ENCODE measurements around the gene SYT3. TPM values are rescaled to one million over a fixed set of nuclear protein-coding genes. Genes with fewer than 3 reads are reported as not detected.
A peak's percentile ranks its signal among the peaks of the same experiment; 100 is the strongest.

Gene SYT3
- total RNA-seq, 1 experiment from 2014 or later, result 14.6 TPM

GRCh38 chr19:50661766-50662650, 22.3 kb upstream of the SYT3 start:
- no peak overlapping the region for H3K27ac Mint-ChIP-seq
- TF ChIP-seq ZBTB43 (CRISPR knock-in tag; IDR thresholded peaks at IDR 0.05) (0 out of 2 replicates have a peak, but pooled peaks have one; percentile 18), ZNF219 (CRISPR knock-in tag; IDR thresholded peaks at IDR 0.05; ENCODE audit: borderline replicate concordance) (no peak)
- ChIA-PET CTCF (interaction anchor here (4.5 kb wide), 1 partner anchor 106 kb away, joined by 13 read pairs; no protein-coding TSS in a partner anchor), POLR2A (no interaction called here)
- peaks cover 24% of the 10 kb centered on the region for H3K4me1 Mint-ChIP-seq
- H3K27me3 Mint-ChIP-seq (ENCODE audit: low read depth), result peaks cover 61% of the 10 kb centered on the region
- H3K36me3 Mint-ChIP-seq, result peaks cover 8% of the 10 kb centered on the region
- no peak for ATAC-seq
- H3K9me3 Mint-ChIP-seq, result peaks cover 12% of the 10 kb centered on the region
- DNase-seq (ENCODE audit: low spot score), result no peak
- no peak overlapping the region for H3K4me3 Mint-ChIP-seq

GRCh38 chr19:50661023-50661422, 21.3 kb upstream of the SYT3 start:
- peaks cover 8% of the 10 kb centered on the region for H3K36me3 Mint-ChIP-seq
- H3K27me3 Mint-ChIP-seq (ENCODE audit: low read depth), result peaks cover 55% of the 10 kb centered on the region
- no peak for DNase-seq (ENCODE audit: low spot score)
- TF ChIP-seq NFATC4 (CRISPR knock-in tag; IDR thresholded peaks at IDR 0.05), result no peak
- TF ChIP-seq ZNF121 (CRISPR knock-in tag; IDR thresholded peaks at IDR 0.05), result 0 out of 2 replicates have a peak, but pooled peaks have one; percentile 33
- 0 out of 2 replicates have a peak, but pooled peaks have one; percentile 29 for TF ChIP-seq ZBTB43 (CRISPR knock-in tag; IDR thresholded peaks at IDR 0.05)
- ChIA-PET CTCF (no interaction called here), POLR2A (no interaction called here)
- ATAC-seq, result no peak
- H3K4me1 Mint-ChIP-seq, result peaks cover 24% of the 10 kb centered on the region
- H3K9me3 Mint-ChIP-seq, result peaks cover 12% of the 10 kb centered on the region
- no peak overlapping the region for H3K27ac Mint-ChIP-seq
- H3K4me3 Mint-ChIP-seq, result peak overlapping the region; percentile 24

GRCh38 chr19:50660088-50660366, 20.3 kb upstream of the SYT3 start:
- DNase-seq (ENCODE audit: low spot score), result no peak
- H3K27me3 Mint-ChIP-seq (ENCODE audit: low read depth), result peaks cover 55% of the 10 kb centered on the region

More at GRCh38 chr19:50660088-50660366, 20.3 kb upstream of the SYT3 start:
- peak overlapping the region; percentile 73 for H3K27ac Mint-ChIP-seq
- TF ChIP-seq CTCF (IDR thresholded peaks at IDR 0.05) (no peak), FOXJ3 (CRISPR knock-in tag; IDR thresholded peaks at IDR 0.05; ENCODE audit: borderline replicate concordance) (no peak), TEAD1 (CRISPR knock-in tag; IDR thresholded peaks at IDR 0.05) (no peak), ZNF317 (CRISPR knock-in tag; IDR thresholded peaks at IDR 0.05; ENCODE audit: borderline replicate concordance, low read depth) (no peak), SMAD4 (CRISPR knock-in tag; IDR thresholded peaks at IDR 0.05) (no peak), ZNF425 (CRISPR knock-in tag; conservative IDR thresholded peaks at IDR 0.05) (no peak), JUN (CRISPR knock-in tag; IDR thresholded peaks at IDR 0.05) (no peak)
- no peak for ATAC-seq
- POLR2A ChIA-PET, result interaction anchor here (0.5 to 0.7 kb wide), 3 partner anchors 17 to 141 kb away, joined by 3 to 4 read pairs (median 3); no protein-coding TSS in a partner anchor
- peaks cover 8% of the 10 kb centered on the region for H3K36me3 Mint-ChIP-seq
- H3K4me3 Mint-ChIP-seq, result peak overlapping the region; percentile 72
- peaks cover 15% of the 10 kb centered on the region for H3K9me3 Mint-ChIP-seq
- H3K4me1 Mint-ChIP-seq, result peaks cover 24% of the 10 kb centered on the region
- CTCF ChIA-PET, result interaction anchor here (0.7 to 1.3 kb wide), 10 partner anchors 10 to 123 kb away, joined by 3 to 10 read pairs (median 4); no protein-coding TSS in a partner anchor
